HG03108 (cell line): Measurements from ENCODE around the gene GTPBP6.
A peak's percentile ranks its signal among the peaks of the same experiment; 100 is the strongest.
"Not testable (repeated sequence)": the region's sequence is repeated elsewhere in the genome, so short reads cannot be mapped to it uniquely, and the experiment has no call there.

Experiments
- ATAC-seq: cut with Tn5 transposase; IDR thresholded peaks from one replicate; pipeline ENCODE4 v1.9.1; 2021; ENCODE audit warnings: moderate library complexity; ENCODE audit not compliant: unreplicated experiment

The GTPBP6 gene

DNA sequence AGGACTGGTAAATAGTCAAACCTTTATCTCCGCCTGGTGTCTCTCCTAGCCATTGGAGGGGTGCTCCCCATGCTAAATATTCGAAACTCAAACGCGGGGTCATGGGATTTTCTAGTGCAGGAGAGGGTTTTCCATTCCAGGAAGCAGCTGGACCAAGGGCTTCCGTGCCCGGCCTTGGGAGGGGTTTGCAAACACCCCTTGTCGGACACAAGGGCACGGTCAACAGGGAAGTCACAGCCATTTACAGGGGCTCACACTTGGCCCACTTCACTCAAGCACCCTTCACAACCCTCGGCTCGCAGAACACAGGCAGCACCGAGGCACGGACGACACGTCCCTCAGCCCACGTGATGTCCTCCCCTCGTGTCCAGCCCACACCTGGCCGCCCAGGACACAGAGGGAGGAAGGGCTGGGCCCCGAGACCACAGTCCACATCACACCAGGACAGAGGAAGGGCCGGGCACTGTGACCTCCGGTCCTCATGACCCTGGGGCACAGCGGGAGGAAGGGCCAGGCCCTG lies 47.7 kb downstream of the GTPBP6 start:
- no peak for ATAC-seq

GRCh38 chrX:267771-268261 lies 50.8 kb downstream of the GTPBP6 start:
- ATAC-seq: no peak

GRCh38 chrX:265502-265901 lies 53.1 kb downstream of the GTPBP6 start:
- ATAC-seq: no peak

DNA sequence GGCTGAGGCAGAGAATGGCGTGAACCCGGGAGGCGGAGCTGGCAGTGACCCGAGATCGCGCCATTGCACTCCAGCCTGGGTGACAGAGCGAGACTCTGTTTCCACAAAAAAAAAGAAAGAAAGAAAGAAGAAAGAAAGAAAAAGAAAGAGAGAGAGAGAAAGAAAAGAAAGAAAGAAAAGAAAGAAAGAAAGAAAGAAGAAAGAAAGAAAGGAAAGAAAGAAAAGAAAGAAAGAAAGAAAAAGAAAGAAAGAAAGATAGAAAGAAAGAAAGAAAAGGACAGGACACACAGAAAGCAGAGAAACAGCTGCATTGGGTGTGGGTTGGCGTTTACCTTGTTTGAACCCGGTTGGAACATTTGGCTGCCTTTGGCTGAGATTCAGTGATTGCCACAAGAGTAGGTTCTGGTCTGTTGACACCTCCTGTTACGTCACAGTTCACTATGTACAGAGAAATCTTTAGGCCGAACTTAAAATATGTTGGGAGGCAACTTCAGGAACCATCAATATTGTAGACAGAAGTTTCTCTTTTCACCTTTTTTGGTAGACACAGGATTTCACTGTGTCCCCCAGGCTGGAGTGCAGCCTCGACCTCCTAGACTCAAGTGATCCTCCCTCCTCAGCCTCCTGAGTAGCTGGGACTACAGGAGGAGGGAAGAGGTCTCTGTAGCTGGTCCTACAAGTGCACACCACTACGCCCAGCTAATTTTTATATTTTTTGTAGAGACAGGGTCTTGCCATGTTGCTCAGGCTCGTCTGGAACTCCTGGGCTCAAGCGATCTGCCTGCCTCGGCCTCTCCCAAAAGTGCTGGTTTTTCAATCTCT lies 53.8 kb downstream of the GTPBP6 start:
- no peak for ATAC-seq

DNA sequence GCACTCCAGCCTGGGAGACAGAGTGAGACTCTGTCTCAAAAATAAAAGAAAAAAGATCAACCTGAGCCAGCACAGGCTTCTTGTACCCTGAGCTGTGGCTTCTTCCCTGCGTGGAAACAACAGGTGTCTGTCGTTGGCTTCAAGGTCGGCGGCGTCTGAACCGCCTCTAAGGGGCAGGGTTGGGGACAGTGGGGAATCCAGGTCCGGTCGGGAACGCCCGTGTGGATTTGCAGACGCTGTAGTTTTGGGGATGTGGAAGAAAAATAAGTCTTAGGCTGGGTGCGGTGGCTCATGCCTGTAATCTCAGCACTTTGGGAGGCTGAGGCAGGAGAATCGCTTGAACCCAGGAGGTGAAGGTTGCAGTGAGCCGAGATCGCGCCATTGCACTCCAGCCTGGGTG lies 54.6 kb downstream of the GTPBP6 start:
- not testable (repeated sequence) for ATAC-seq

DNA sequence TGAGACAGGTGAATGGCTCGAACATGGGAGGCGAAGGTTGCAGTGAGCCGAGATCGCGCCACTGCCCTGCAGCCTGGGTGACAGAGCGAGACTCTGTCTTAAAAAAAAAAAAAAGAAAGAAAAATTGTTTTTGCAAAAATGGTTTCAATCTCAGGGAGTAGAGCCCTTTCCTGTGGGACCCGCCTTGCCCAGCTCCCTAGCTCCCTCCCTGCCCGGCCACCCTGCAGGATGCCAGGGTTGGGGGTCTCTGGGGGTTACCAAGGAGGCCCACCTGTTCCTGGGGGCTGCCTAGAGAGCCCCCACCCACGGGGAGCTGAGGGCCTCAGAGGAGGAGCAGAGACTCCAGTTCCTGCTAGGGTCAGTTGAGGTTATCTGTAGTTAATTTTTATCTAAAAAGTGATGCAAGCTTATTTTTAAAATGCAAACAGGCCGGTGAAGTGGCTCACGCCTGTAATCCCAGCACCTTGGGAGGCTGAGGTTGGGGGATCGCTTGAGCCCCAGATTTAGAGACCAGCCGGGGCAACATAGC lies 56.2 kb downstream of the GTPBP6 start:
- ATAC-seq: peak; percentile 85

- ATAC-seq: no peak
Measured at GRCh38 chrX:261919-262352, 56.7 kb downstream of the GTPBP6 start.

DNA sequence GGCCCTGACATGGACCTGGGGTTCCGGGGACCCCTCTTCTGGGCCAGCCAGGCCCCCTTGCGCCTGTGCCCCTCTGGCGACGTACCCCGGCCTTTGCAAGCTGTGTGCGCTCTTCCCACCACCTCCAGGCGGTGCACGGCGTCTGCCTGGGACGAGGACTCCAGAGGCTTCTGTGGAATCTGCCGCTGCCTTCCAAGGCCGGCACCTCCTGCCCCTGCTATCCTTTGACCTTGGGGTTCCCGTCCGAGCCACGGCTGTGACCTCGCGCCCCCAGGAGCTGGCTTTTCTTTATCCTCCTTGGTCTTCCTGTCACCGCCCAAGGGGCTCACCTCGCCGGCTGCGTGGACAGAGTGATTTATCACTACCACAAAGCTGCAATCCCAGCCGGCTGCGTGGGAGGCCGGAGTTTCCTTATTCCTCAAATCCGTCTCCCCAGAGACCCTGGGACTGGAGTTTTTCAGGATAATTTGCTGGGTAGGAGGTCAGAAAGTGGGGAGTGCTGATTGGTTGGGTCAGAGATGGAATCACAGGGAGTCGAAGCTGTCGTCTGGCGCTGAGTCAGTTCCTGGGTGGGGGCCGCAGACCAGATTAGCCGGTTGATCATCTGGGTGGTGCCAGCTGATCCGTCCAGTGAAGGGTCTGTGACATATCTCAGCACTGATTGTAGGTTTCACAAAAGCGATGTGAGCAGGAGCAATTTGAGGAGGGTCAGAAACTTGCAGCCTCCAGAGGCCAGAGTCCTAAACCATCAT lies 57.3 kb downstream of the GTPBP6 start:
- ATAC-seq: no peak

- no peak for ATAC-seq
Measured at GRCh38 chrX:259692-260355, 58.8 kb downstream of the GTPBP6 start.

GRCh38 chrX:258291-259040 lies 60.1 kb downstream of the GTPBP6 start:
- ATAC-seq: no peak

DNA sequence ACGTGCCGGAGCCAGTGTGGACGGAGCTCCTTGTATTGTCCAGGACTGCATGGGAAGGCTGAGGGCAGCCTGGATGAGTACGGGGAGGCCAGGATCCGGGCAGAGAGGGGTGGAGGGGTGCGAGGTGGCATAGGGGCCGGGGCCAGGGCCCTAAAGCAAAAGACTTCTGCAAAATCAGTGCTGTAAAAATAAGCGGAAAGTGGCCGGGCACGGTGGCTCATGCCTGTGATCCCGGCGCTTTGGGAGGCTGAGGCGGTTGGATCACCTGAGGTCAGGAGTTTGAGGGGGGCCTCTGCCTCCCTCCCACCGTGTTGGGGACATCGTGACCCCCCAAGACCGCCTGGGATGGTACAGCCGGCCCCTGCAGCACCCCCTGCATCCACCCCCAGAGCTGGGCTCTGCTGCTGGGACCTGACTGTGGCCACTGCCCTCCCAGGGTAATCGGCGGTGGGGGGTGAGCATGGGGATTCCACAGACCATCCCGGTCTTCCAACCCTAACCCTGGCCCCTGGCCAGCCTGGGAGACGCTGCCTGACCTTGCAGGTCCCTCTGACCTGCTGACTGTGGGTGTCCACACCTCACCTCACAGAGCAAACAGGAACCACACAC lies 60.8 kb downstream of the GTPBP6 start:
- no peak for ATAC-seq

GRCh38 chrX:257054-257453 lies 61.5 kb downstream of the GTPBP6 start:
- ATAC-seq: not testable (repeated sequence)

DNA sequence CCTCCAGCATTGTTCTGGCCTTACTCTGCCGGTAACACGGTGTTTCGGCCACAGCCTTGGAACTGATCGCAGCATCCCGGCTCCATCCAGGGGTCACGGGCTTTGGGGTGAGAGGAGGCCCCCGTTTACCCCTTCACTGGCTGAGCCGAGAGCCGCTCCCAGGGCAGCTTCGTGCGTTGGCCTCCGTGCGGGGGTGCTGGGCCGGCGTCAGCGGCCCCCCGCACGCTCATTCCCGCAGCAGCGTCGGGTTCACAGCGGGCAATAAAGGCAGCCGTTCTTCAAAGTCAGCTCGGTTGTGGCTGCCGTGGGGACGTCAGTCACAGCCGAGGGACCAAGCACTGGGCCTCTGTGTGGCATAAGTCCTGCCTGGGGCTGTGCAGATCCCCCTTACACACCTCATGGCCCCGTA lies 62.7 kb downstream of the GTPBP6 start:
- ATAC-seq: no peak
